ENCODE measurements around the gene PHF5A.

PHF5A gene

GRCh38 chr22:41468381-41469217, at the start of gene PHF5A, which contains the start of gene ACO2:
Gene PHF5A, minus strand, starts transcription at chr22:41468692. Its CDS starts 39 bp downstream, at chr22:41468653.
Gene ACO2, plus strand, starts transcription at chr22:41469117. Its CDS starts 30 bp downstream, at chr22:41469147.
- peak; percentile 99 for DNase-seq (ENCODE audit: low read depth)

GRCh38 chr22:41518048-41518347, 49.5 kb upstream of the PHF5A start:
- DNase-seq (ENCODE audit: low read depth), result no peak

- peak; percentile 13 for DNase-seq (ENCODE audit: low read depth)
These were observed 48.9 kb upstream of the PHF5A start for GRCh38 chr22:41517172-41518047.

GRCh38 chr22:41516462-41516861, 48.0 kb upstream of the PHF5A start:
- DNase-seq (ENCODE audit: low read depth), result no peak

GRCh38 chr22:41513391-41513790, 44.9 kb upstream of the PHF5A start:
- DNase-seq (ENCODE audit: low read depth), result no peak

- DNase-seq (ENCODE audit: low read depth), result no peak
These were observed 44.1 kb upstream of the PHF5A start for GRCh38 chr22:41512421-41513194.

GRCh38 chr22:41511521-41511968, 43.1 kb upstream of the PHF5A start:
- DNase-seq (ENCODE audit: low read depth), result no peak

- no peak for DNase-seq (ENCODE audit: low read depth)
These were observed 40.3 kb upstream of the PHF5A start for GRCh38 chr22:41508770-41509170.

GRCh38 chr22:41507330-41508063, 39.0 kb upstream of the PHF5A start:
- DNase-seq (ENCODE audit: low read depth), result no peak

GRCh38 chr22:41505511-41506220, 37.2 kb upstream of the PHF5A start:
- no peak for DNase-seq (ENCODE audit: low read depth)

- DNase-seq (ENCODE audit: low read depth), result no peak
These were observed 36.3 kb upstream of the PHF5A start for GRCh38 chr22:41504816-41505215.

- DNase-seq (ENCODE audit: low read depth), result no peak
These were observed 35.9 kb upstream of the PHF5A start for GRCh38 chr22:41504397-41504796.

- no peak for DNase-seq (ENCODE audit: low read depth)
These were observed 32.7 kb upstream of the PHF5A start for GRCh38 chr22:41501209-41501608.

- no peak for DNase-seq (ENCODE audit: low read depth)
These were observed 31.8 kb upstream of the PHF5A start for GRCh38 chr22:41500303-41500702.

GRCh38 chr22:41499624-41500280, 31.3 kb upstream of the PHF5A start:
- no peak for DNase-seq (ENCODE audit: low read depth)

GRCh38 chr22:41498303-41498835, 29.9 kb upstream of the PHF5A start:
- DNase-seq (ENCODE audit: low read depth), result no peak

GRCh38 chr22:41491374-41492100, 23.0 kb upstream of the PHF5A start:
- no peak for DNase-seq (ENCODE audit: low read depth)

GRCh38 chr22:41488596-41489385, 20.3 kb upstream of the PHF5A start:
- no peak for DNase-seq (ENCODE audit: low read depth)

- DNase-seq (ENCODE audit: low read depth), result no peak
These were observed 19.6 kb upstream of the PHF5A start for GRCh38 chr22:41488076-41488475.
